Pons (tissue), 1 donor: ENCODE data around the gene LRP4.
"Not testable (repeated sequence)": the region's sequence is repeated elsewhere in the genome, so short reads cannot be mapped to it uniquely, and the experiment has no call there.

ENCODE experiments used
- DNase-seq: peaks from one replicate; pipeline ENCODE4 v3.0.0-alpha.2; 2016; ENCODE audit warnings: low spot score

Gene LRP4

DNA sequence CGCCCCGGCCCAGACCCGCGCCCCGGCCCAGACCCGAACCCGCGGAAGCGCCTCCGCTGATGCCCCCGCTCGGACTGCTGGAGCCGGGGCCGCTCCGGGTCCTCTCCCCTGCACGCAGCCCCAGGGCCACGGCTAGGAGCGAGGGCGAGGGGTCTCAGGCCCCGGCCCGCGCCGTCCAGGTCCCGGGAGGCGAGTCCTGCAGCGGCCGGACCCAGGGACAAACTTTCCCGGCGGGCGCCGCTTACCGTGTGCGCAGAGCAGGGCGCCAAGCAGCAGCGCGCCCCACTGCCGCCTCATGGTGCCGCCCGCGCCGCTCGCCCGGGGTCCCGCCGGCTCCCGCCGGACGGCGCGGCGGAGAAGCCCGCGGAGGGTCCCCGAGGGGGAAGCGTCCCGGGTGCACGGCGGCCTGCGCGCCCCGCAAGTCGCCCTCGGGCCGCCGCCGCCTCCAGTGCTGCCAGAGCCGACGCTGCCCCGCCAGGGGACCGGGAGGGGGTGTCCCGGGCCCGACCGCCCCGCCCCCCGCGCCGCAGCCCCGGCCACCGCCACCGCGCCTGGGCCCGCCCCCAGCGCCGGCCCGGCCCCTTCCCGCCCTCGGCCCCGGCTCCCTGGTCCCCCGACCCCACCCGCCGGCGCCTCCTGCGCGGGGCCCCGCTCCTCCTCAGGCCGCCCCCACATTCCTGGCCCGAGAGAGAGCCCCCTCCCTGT, at the start of gene LRP4:
Gene LRP4, minus strand, starts transcription at position 468 of the 705 bp plus-strand sequence. Its CDS starts 171 bp downstream, at position 297.
- no peak for DNase-seq

DNA sequence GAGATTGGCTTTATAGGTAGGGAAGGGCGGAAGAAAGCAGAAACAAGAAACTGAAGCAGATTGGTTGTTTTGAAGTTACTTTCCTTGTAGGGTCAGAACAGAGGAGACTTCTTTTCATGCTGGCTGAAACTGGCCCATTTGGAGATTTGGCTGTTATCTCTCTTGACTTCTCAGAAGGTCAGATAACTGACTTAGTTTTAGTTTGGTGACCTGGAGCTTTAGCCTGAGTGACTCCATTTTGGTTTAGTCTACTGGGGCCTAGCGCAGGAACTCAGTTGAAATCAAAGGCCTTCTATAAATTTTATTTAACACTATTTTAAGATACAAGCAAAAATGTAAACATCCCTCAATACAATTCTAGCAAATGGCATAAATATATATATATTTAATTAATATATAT, 49.6 kb upstream of the LRP4 start:
- no peak for DNase-seq

GRCh38 chr11:46966773-46967172, 48.4 kb upstream of the LRP4 start:
- peak; percentile 22 for DNase-seq

GRCh38 chr11:46963844-46964243, 45.5 kb upstream of the LRP4 start:
- no peak for DNase-seq

GRCh38 chr11:46961886-46962285, 43.5 kb upstream of the LRP4 start:
- DNase-seq: not testable (repeated sequence)

DNA sequence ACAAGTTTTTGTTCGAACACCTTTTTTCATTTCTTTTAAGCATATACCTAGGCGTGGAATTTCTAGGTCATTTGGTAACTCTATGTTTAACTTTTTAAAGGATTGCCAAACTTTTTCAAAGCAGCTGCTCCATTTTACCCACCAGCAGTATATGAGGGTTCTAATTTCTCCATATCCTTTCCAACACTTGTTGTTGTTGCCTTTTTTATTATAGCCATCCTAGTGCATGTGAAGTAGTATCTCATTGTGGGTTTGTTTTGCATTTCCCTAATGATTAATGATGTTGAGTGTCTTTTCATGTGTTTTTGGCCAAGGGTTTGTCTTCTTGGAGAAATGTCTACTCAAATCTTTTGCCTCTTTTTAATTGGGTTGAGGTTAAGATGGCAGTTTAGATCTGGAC, 42.7 kb upstream of the LRP4 start:
- no peak for DNase-seq

DNA sequence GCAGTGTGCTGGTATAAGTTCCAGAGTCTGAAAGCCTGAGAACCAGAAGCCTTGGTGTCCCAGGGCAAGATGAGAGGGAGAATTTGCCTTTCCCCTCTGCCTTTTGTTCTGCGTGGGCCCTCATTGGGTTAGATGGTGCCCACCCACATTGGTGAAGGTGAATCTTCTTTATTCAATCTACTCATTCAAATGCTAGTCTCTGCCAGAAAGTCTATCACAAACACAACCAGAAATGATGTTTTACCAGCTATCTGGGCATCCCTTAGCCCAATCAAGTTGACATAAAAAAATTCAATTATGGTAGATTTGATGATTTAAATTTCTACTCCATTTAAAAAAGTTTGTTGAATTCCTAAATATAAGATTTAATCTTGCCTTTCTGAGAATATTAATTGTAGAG, 40.4 kb upstream of the LRP4 start:
- DNase-seq: no peak

- DNase-seq: no peak
These were observed 34.7 kb upstream of the LRP4 start for GRCh38 chr11:46953093-46953492.

GRCh38 chr11:46952553-46952952, 34.2 kb upstream of the LRP4 start:
- DNase-seq: no peak

GRCh38 chr11:46951864-46952263, 33.5 kb upstream of the LRP4 start:
- DNase-seq: no peak

DNA sequence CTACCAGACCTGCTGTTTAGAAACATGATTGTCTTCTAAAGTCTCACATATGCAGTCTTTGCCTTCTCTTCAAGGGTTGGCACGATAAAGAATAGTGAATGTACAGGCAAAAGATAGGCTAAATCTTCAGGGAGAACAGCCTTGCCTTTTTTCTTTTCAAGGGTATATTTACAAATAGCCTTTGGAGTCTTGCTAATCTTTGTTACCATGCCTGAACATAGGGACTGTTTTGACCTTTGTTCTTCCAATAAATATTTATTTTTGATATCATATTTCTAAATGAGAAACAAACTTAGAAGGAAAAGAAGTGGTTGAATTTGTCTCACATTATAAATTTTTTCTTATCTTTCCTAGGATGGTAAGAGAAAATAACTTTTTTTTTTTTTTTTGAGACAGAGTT, 30.9 kb upstream of the LRP4 start:
- DNase-seq: no peak

DNA sequence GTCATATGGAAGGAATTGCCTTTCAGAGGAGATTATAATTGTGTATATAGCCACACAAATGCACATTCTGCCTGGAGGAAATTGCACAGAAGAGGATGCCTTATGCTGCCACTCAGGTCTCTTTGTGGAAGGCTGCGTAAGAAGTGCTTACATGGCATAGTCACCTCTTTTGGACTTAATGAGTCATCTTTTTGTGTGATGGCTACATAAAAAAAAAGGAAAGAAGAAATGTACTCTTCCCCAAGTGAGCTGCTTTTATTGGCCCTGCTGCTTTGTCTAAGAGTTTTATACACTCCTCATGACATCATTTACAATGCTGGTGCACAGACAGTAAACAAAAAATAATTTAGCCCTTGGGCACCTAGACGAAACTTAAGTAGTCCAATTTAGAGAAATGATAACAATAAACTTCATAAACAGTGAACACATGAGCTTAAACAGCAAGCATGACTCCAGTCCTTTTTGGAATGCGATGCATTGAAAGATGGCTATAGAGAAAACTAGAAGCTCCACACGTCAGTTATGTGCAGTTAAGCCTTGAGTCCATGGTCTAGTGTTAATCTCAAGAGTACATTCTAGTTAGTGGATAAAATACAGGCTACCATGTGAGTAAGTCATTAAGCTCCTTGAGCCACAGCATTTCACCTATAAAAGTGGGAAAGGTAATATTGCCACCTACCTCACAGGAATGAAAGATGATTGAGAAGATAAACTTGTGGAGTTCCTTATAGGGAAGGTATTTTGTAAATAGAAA, 30.2 kb upstream of the LRP4 start:
- no peak for DNase-seq

DNA sequence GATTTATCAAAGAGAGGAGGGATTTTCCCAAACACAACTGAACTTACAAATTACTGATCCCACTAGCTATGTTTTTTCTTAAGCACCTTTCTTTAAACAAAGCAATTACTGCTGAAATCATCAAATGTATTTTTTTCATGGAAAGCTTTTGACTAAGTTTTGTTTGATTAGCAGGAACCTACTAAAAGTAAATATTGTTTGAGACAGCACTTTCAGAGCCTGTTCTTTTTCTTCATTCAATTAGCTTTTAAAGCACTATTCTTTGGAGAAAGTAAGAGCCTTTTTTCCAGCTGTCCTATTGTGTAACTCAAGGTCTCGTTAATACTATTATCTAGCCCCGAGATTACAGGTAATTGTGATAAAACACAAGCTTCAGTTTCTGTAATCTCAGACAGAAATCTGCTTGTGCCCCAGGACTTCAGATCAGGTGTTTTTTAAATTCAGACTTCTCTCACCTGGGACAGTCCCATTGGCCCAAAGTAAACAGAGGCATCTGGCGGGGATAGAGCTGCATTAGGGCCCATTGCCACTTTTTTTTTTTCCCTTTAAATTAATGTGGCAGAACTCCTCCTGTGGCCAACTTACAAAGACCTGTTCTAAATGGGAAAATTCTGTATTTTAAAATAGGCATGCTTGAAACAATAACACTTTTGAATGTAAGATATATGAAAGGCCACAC, 29.2 kb upstream of the LRP4 start:
- DNase-seq: no peak

- no peak for DNase-seq
These were observed 26.2 kb upstream of the LRP4 start for GRCh38 chr11:46944356-46945075.

DNA sequence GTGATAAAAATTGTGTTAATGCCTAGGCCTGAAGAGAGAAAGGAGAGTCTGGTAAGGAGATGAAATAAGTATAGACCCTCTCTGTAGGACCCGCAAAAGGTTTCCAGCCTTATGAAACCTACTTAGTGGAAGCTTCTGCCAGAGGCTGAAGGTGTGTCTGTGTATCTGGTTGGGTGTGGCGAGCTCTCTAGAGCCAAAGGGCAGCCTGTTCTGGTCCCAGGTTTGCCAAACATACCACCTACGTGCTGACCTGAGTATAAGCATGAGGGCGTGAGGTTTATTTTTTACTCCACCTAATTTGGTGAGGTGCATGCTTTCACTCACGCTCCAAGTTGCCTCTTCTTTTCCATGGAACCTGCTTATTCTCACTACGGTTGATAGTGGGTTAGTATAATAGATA, 23.8 kb upstream of the LRP4 start:
- DNase-seq: no peak

GRCh38 chr11:46936138-46937110, 18.1 kb upstream of the LRP4 start, which contains the start of gene CSTPP1:
TSS of gene CSTPP1 (plus strand) at chr11:46936761. CDS start at chr11:46936806, 45 bp downstream.
- peak; percentile 80 for DNase-seq

DNA sequence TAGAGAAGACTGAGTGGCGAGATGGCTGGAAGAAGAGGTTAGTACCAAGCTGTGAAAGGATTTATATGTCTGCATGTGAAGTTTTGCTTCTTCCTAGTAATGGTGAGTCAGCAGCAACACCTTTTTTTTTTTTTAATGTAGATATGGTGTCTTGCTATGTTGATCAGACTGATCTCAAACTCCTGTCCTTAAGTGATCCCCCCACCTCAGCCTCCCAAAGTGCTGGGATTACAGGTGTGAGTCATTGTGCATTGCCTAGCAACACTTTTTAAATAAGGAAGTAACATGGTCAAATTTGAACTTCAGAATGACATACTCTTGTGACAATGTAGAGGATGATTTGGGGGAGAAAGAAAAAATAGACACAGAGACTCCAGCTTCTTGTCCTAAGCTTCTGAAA, 11.7 kb upstream of the LRP4 start:
- no peak for DNase-seq

DNA sequence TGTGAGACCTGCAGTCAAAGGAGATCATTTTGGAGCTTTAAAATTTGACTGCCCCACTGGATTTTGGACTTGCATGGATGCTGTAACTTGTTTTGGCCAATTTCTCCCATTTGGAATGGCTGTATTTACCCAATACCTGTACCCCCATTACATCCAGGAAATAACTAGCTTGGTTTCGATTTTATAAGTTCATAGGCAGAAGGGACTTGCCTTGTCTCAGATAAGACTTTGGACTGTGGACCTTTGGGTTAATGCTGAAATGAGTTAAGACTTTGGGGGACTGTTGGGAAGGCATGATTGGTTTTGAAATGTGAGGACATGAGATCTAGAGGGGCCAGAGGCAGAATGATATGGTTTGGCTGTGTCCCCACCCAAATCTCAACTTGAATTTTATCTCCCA, 10.4 kb upstream of the LRP4 start:
- DNase-seq: not testable (repeated sequence)

GRCh38 chr11:46927928-46928327, 9.6 kb upstream of the LRP4 start:
- DNase-seq: not testable (repeated sequence)

- no peak for DNase-seq
These were observed 2.4 kb upstream of the LRP4 start for GRCh38 chr11:46920755-46921154.
